ENCODE measurements around the gene ACTRT2.

The ACTRT2 gene

DNA sequence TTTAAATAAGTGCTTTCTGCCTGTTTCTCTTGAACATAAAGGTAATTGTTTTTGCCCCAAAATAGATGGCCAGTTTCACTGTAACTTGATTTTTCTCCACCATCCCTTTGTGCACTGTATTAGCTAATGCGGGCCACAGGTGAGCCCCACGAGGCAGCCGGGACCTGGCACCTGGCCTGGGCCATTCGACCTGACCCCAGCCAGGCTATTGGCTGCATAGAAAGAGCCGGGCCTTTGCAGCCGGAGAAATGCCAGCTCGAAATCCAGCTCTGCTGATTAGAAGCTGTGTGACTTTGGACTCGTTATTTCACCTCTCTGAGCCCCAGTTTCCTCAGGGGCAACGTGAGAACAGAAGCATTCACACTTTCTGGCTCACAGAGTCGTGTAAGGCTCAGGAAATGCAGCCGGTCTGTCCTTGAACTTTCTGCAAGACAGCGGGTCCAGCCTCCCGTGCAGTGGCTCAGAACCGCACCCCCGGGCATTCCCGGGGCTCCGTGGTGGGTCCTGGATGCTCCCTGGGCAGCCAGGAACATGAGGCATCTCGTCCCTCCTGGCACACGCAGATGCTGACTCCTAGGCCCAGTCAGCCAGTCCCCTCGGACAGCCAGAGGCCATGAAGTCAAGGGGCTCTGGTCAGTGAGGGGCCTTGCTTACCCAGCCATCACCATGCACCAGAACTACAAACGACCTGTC is 37.4 kb upstream of the ACTRT2 start:
- no peak for DNase-seq (ENCODE audit: low spot score)

GRCh38 chr1:2984399-2985061 is 36.7 kb upstream of the ACTRT2 start:
- no peak for DNase-seq (ENCODE audit: low spot score)

DNA sequence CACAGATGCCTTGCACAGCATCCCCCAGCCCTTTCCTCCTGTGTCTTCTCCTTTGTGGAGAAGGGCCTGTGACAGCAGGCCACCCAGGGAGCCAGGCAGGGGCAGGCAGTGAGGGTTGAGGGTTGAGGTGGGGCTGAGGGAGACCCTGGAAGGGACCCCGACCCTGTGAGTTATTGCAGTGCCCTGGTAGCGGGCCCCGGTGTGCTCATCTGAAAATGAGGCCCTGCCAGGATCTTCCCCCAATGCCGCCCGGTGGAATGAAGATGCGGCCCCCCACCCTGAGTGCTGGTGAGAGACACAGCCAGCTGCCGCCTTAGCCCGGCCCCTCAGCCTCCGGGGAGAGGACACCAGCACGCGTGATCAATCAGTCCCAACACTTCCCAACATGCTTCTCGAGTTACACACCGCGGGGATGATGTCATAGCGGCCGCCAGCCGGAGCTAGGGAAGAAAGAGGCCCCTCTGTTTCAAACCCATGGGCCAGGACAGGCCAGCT is 36.2 kb upstream of the ACTRT2 start:
- DNase-seq (ENCODE audit: low spot score), result no peak

- DNase-seq (ENCODE audit: low spot score), result no peak
These were observed 35.3 kb upstream of the ACTRT2 start for GRCh38 chr1:2985694-2986548.

DNA sequence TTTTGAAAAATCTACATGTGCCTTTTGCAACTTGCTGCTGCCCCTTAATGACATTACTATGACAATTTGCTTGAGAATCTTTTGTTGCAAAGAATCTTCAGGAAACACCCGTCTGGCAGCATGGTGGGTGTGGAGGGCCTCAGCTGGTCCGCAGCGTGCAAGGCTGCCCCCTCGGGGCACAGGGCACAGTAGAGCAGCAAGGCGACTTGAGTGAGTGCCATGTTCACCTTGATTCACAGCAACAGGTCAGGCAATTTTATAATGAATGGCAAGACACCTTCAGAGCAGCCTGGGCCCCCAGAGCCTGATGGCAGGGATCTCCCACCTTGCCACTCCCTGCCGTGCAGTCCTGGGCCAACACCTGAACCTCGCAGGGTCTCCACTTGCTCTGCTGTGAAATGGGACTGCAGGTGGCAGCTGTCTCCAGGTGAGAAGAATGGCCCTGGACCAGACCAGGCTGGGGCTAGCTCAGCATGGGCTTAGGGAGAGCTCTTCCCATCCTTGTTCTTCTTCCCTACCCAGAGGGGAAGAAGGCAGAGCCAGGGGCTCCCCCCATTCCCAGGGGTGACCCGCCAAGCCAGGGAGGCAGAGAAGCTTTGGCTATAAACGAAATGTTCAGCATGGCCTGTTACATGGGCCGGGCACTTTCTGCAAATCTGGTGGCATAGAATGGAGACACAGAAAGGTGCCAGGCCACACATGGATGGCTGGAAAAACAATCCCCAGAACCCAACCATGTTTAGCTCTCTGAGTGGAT is 34.5 kb upstream of the ACTRT2 start:
- no peak for DNase-seq (ENCODE audit: low spot score)

DNA sequence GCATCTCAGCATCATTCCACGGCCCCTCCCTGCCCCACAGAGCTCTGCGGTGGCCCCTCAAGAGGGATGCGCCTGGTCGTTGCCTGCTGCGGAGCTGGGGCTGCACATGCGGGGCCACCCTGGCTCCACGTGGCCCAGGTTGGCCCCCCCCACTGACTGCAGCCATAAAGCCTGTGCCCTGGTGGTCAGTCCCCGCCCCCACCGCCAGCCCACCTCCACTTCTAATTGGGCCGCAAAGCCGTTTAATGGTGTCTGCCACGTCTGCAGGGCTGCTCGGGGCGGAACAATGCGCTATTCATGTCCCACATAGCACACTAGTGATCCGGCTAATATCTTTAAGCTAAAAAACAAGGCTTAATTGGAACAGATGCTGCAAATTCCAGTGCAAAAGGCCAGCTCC is 33.5 kb upstream of the ACTRT2 start:
- no peak for DNase-seq (ENCODE audit: low spot score)

DNA sequence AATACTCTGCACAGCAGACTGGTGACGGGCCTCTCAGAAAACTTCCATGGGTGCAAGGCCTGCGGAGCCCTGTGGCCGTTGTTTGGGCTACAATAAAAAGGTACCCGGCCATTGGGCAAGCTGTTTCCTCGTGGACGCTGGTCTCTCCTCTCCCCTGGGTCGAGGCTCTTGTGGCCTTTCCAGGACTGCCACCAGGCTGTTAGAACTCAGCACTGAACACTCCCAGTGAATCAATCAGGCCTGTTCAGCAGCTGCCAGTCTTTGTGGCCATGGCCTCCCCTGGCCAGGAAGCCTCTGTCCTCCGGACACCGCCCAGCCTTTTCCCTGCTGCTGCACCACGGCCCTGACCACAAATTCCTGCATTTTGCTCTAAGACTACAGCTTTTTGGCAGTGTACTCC is 33.0 kb upstream of the ACTRT2 start:
- DNase-seq (ENCODE audit: low spot score), result no peak

- no peak for DNase-seq (ENCODE audit: low spot score)
These were observed 32.1 kb upstream of the ACTRT2 start for GRCh38 chr1:2989185-2989584.

DNA sequence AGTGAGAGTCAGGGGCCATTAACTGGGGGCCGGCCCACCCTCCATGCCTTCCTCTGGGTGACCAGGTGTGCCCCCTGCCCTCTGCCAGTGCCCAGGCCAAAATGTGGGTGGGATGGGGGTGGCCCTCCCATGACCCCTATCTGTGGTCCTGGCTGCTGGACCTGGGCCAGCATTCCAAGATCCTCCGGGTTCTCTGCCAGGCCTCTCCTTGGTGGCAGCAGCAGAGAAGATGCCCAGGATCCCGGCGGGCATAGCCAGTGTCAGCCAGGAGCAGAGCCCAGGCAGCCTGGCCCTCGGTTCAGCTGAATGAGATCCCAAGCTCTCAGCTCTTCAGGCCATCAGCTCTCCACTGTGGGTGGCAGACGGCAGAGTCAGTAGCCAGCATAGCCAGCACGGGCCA is 31.3 kb upstream of the ACTRT2 start:
- no peak for DNase-seq (ENCODE audit: low spot score)

DNA sequence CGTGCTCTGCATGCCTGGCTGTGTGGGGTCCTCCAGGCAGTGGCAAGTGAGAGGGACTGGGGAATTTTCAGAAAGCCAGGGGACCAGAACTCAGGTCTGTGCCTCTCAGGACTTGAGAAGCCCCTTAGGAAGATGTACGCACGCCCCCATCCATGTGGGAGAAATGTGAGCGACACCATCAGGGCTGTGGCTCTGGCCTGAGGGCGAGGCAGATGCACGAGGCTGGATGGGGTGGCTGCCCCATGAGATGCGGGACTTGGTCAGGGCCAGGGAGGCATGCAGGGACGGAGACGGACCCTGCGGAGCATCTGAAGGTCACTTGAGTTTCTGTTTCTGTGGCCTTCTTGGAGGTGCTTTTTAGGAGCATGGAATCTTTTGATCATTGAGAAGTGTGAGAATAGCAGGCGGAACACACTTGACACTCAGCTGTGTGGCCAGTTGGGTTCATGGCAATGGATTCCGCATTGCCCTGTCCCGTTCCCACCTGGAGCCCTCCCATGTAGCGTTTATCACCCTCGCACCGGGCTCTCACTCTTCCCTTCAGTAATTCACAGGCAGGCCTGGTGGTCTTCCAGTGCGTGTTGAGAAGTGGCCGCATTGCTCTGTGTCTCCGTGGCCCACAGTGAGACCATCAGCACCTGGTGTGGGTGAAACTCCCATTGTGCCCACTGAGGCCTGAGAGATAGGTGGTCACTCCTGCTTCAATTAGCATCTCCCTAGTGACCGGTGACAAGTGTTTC is 30.7 kb upstream of the ACTRT2 start:
- no peak for DNase-seq (ENCODE audit: low spot score)

- DNase-seq (ENCODE audit: low spot score), result no peak
These were observed 29.3 kb upstream of the ACTRT2 start for GRCh38 chr1:2991753-2992495.

DNA sequence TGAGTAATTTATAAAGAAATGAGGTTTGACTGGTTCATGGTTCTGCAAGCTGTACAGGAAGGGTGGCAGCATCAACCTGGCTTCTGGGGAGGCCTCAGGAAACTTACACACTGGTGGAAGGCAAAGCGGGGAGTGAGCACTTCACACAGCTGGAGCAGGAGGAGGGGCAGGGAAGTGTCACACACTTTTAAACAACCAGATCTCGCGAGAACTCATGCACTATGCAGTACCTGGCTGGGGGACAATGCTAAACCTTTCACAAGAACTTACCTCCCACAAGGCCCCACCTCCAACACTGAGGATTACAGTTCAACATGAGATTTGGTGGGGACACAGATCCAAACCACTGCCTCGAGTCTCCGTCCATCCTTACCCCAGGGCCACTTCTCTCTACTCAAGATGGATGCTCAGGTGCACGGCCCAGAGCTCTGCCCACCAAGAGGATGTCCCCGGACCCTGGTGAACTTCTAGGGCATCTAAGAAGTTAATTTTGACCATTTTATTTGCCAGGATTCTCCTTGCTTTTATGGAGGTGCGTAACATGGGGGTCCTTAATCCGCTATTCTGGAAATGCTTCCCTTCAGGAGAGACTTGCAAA is 22.7 kb upstream of the ACTRT2 start:
- no peak for DNase-seq (ENCODE audit: low spot score)

DNA sequence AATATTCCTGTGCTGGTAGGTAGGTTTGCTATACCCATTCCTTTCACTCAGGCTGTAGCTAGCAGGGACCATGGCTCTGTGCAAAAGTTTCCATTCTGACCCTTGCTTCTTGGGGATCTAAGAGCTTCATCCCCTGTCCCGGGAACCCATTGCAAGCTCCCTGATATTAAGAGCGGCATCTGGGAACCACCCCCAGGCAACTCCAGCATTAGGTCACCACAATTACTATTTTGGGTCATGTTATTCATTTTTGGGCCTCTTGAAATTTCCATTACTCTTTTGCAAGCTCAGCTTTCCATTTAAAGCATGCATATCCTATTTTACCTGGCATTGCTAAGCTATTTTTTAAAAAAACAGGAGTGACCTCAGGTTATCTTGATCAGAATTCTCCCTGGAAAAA is 22.1 kb upstream of the ACTRT2 start:
- DNase-seq (ENCODE audit: low spot score), result no peak

GRCh38 chr1:2999571-2999970 is 21.7 kb upstream of the ACTRT2 start:
- DNase-seq (ENCODE audit: low spot score), result no peak

GRCh38 chr1:3000214-3000613 is 21.1 kb upstream of the ACTRT2 start:
- no peak for DNase-seq (ENCODE audit: low spot score)

DNA sequence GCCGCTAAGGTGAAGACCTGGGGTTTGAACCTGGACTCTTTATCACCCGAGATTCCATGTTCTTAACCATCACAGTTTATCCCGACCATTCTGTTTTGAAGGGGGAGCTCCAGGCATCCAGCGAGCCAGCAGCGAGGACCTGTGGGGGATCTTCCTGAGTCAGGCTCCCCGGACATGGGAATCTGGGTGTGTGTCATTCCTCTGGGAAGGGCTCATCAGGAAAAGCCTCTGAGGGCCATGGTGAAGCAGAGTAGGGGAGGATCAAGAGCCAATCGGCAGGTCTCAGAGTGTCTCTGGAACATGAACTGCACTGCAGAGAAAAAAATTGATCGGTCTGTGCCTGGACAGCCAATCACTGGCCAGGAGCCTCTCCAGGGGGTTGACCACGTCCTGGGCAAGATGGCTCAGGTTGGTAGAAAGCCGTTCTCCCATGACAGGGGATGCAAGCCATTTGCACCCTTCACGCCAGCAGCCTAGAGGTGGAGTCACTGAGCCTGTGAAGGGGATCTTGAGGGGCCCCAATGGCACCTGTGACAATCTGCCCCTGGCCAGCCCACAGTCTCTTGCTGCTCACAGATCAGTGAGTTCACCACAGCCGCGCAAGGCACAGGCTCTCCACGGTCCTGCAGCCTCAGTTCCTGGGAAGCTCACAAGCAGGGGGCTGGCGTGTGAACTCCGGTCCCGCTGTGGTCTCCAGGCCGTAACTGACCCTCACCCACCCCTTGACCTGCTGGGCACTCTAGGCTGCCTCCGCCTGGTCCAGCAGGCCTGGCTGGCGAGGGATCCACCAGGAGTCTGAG is 20.4 kb upstream of the ACTRT2 start:
- DNase-seq (ENCODE audit: low spot score), result no peak

DNA sequence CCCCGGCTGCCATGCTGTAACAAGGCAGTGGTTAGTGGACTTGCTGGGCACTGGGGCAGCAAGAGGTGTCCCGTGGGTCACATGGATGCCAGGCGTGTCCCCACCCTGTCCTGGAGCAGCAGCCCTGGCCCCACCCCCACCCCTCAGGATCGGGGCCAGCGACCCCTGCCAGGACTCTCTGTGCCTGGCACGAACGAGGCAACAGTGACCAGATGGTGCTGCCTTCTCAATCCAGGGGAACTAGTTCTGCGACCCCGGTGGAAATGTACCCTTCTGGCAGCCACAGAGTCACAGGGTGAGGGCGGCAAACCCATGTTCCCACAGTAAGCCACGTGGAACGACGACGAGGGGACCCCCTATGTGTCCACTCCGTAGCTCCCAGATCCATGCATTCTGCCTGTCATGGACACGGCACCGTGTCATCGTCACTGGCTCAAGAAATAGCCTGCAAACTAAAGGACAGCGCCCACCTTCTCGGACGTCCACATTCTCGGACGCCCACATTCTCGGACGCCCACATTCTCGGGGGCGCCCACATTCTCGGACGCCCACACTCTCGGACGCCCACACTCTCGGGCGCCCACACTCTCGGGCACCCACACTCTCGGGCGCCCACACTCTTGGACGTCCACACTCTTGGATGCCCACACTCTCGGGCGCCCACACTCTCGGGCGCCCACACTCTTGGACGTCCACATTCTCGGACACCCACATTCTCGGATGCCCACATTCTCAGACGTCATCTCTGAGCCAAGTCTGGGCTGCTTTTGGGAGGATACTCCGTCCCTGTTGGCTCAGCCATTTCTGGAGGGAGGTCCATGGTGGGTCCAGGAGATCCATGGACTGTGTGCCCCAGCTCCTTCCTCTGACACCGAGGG is 19.6 kb upstream of the ACTRT2 start:
- no peak for DNase-seq (ENCODE audit: low spot score)

DNA sequence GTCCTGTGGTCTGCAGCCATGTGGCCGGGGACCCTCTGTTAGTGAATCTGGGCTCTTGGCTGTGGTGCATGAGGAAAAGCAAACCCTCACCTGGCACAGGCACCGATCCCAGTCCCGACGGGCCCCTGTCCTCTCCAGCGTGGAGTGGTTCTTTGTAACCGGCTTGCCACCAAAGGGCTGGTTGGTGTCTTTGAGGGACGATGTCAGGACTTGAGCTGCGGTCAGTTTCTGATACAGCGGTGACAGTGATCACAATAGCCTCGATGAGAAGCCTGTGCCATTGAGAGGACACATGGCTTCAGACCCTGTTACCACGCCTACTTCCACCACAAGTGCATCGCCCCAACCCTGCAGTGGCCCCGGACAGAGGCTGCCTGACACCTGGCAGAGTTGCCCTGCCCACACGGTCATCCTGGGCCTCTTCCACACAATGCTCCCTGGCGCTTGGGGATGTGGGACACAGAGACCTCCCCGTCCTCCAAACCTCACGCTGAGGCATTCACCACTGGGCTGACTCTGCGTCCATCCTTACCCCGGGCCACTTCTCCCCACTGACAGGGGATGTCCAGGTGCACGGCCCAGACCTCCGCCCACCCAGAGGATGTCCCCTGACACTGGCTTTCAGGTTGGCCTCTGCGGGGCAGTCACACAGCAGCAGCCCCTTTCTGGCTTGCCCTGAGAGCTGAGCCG is 18.8 kb upstream of the ACTRT2 start:
- no peak for DNase-seq (ENCODE audit: low spot score)

All from CD4-positive, alpha-beta T cell treated with Interleukin-2 at 100 ng/mL for 4 hours (primary cell).